GM20431 (cell line): ENCODE results near the gene SORT1.
"Not testable (repeated sequence)": the region's sequence is repeated elsewhere in the genome, so short reads cannot be mapped to it uniquely, and the experiment has no call there.

Source experiments
- in situ Hi-C: fragments of 300-500 bp; cut with MseI, MboI; formaldehyde crosslinking; loops from one replicate; pipeline ENCODE4 v1.15.0; 2020; ENCODE audit warnings: low sequenced_read_pairs; ENCODE audit not compliant: unreplicated experiment

SORT1 gene

DNA sequence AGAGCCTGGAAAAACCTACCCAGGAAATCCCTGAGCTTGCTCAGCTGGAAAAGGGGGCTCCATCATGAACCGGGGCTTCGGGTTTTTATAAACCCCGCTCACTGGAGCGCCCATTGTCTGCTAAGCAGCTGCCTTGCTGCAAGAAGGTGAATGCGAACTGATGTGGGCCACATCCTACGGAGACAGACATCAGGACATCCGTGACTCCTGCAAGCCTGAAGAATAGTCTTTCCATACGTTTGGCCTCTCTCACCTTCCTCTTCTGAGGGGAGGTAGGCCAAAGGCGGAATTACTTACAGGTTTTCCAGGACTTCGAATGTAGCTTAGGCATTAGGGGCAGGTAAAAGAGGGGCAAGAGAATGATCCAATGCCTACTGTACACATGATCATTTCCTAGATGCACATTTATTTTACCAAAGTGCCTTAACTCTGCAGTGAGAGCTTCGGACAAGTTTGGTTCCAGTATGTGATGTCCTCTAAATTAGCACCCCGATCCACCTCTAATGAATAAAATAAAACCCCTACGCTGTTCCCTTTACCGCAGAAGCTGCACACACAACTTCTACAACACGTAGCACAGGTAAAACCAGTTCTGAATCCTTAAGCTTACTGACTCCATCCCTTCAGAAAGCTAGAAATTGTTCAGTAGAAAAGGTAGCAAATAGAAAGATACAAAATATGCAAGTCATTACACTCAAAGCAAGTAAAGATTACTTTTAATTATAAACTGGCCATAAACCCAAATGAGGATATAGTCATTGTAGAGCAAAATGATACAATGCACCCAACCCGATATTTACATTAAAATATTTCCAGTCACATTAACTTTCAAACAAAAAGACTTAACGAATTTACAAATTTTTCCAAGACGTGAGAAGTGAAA lies 866 bp upstream of the SORT1 start:
- in situ Hi-C loops = no loop called here

DNA sequence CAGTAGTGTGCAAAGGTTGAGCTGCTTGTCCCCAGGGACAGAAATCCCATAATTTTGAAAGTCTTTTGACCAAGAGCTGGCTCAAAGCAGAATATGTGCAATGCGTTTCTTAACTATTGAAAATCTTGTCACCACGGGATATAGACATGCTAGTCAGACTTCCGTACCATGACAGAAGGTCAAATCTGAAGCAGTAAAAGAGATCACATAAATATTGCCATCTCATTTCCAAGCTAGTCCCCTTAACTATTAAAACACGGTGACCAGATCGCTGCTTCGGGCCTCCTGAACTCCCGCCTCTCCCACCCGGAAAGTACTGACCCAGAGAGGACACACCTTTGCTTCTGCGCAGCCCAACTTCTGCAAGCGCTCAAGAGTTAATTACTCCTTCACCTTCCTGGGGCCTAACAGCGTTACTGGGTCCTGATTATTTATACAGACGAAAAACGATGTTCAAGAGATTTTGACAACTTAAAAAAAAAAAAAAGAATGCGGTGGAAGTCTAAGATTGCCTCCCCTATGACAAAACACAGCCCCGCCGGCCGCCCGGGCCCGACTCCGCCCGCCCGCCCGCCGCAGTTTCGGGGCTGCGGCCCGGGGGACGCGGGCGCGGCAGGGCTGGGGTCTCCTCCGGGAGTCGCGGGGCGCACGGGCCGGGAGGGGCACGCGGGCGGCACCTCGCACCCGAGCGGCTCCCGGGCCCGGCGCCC lies 692 bp downstream of the SORT1 start:
- in situ Hi-C loops = no loop called here

DNA sequence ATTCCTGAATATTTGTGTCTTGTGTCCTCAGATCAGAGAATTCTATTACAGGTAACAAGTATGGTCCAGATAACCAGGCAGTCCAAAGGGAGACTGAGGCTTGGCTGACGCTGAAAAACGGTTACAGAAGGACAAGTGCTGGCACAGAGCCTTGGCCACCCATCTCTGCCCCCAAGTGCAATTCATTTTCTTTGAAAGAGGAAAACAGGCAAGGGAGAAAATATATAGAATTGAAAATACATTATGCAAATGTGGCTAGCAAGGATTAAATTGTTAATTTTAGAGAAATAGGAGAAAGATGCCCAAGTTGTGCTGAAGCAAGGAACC lies 1.2 kb downstream of the SORT1 start:
- in situ Hi-C loops = no loop called here

- in situ Hi-C loops = no loop called here
Observed at GRCh38 chr1:109395602-109396512, 1.9 kb downstream of the SORT1 start.

- in situ Hi-C loops = not testable (repeated sequence)
Observed at GRCh38 chr1:109395282-109395599, 2.5 kb downstream of the SORT1 start.

- in situ Hi-C loops = no loop called here
Observed at GRCh38 chr1:109394591-109395281, 3.0 kb downstream of the SORT1 start.

- in situ Hi-C loops = no loop called here
Observed at GRCh38 chr1:109393617-109394233, 4.0 kb downstream of the SORT1 start.

GRCh38 chr1:109392788-109393616 lies 4.7 kb downstream of the SORT1 start:
- in situ Hi-C loops = no loop called here

GRCh38 chr1:109392037-109392787 lies 5.5 kb downstream of the SORT1 start:
- in situ Hi-C loops = no loop called here

DNA sequence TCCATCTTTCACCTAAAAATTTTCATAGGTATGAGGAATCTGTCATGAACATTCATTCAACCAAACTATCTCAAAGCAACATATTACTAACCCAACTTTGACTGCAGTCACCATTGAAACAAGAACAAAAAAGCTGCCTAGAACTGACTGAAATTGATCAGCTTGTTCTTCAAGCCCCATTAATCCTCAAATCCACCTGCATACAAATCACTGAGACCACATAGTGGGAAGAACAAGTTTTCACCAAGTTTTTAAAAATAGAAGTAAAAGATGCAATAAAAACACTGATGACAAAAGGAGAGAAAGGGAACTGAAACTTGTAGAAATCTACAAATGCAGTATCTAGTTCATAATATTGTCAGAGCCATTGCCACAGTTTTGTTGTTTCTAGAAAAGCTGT lies 6.1 kb downstream of the SORT1 start:
- in situ Hi-C loops = no loop called here

DNA sequence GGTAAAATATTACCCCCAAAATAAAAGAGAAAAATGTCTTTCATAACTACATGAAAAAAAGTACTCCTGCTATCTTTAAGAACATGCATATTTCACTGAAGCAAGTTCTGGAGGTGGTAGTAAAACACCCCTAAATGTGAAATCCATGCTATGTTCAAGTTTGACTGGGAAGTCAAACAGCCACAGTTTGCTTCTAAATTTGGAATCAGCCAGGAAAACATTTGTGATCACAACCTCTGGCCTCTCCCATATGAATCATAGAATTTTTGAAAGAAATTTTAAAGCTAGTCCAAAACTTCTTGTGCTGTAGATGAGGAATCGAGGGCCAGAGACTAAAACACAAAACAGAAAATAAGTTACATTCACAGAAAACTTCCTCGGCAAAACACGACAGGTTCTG lies 6.6 kb downstream of the SORT1 start:
- in situ Hi-C loops = no loop called here

DNA sequence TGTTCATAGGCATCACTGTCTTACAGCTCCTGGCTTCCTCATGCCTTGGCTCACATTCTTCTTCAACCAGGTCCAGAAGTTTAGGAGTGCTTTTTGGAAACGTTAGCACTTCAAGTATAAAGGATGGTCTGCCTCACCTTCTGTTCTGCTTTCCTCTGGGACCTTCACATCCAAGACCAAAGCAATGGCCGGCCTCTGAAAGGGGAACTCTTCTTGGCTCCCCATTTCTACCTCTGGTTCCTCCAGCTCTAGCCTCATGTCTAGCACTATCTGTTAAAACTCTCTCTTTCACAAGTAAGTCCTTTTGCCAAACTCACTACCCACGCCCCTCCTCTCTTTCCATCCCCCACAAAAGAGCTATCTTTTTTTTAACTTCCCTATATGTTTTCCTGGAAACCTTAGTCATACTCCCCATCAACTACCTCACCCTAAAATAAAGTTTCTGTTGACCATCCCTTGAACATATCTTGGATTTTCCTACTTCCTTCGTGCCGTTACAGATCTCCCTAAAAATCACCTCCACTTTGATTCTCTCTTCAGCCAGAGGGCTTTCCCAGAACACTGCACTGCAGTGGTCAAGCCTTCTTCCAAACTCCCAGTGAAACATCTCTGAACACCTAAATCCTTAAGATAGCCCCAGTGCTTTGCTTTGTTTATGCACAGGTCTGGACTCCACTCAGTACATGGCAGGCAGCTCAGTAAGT lies 7.9 kb downstream of the SORT1 start:
- in situ Hi-C loops = no loop called here

GRCh38 chr1:109388884-109389637 lies 8.7 kb downstream of the SORT1 start:
- in situ Hi-C loops = no loop called here

DNA sequence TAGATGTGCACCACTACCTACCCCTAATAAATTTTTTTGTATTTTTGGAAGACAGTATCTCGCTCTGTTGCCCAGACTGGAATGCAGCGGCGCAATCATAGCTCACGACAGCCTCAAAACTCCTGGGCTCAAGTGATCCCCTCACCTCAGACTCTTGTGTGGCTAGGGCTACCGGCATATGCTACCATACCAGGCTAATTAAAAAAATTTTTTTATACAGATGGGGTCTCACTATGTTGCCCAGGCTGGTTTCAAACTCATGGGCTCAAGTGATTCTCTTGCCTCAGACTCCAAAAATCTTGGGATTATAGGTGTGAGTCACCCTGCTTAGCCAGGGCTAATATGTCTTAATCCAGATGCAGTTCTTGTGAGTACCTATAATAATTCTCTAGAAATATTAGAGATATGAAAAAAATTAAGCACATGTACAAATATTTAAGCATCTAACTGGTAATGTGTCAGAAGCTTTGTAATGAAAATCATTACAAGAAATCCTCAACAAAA lies 9.5 kb downstream of the SORT1 start:
- in situ Hi-C loops = no loop called here

DNA sequence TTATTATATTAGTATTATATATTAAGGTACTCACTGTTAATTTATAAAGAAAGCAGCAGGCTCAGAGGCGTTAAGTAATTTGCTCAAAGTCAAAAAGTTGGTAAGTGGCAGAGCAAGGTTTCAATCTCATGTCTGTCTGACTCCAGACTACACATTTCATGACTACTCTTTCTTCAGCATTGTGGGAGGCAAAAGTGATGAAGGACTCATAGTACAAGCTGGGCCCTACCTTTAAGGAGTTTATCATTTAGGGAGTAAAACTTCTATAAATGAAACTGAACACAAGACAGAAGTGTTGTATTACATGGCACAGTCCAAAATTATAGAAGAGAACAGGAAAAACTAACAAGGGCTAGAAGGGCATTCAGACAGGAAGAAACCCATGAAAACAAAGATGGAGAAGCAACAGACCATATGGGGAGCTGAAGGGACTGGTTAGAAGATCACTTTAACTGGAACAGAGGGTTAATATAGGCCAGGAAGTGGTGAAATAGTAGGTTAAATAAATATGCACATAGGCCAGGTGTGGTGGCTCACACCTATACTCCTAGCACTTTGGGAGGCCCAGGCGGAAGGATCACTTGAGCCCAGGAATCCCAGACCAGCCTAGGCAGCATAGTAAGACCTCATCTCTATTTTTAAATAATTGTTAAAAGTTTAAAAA lies 11.5 kb downstream of the SORT1 start:
- in situ Hi-C loops = no loop called here

DNA sequence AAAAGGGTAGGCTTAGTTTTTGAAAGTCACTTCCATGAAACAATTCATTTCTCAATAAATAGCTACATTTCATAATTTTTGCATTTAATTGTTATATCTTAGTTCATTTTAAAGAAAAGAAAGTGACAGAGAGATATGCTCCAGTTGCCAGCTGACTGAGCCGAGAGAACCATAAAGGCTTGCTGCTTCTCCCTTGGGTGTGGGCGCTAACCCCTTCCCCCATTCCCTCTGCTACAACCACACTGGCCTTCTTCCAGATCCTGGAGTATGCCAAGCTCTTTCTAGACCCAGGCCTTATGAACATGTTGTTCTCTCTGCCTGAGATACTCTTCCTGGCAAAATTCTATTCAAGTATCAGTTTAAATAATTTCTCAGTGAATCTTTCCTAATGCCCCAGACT lies 12.3 kb downstream of the SORT1 start:
- in situ Hi-C loops = no loop called here
